Activated effector memory CD4-positive, alpha-beta T cell treated with Interleukin-2 at 50 U/mL for 16 hours (primary cell): ENCODE results near the gene BARX2.

Experiments used
- DNase-seq: peaks from one replicate; pipeline ENCODE4 v3.0.0-alpha.2; 2020

BARX2 gene

DNA sequence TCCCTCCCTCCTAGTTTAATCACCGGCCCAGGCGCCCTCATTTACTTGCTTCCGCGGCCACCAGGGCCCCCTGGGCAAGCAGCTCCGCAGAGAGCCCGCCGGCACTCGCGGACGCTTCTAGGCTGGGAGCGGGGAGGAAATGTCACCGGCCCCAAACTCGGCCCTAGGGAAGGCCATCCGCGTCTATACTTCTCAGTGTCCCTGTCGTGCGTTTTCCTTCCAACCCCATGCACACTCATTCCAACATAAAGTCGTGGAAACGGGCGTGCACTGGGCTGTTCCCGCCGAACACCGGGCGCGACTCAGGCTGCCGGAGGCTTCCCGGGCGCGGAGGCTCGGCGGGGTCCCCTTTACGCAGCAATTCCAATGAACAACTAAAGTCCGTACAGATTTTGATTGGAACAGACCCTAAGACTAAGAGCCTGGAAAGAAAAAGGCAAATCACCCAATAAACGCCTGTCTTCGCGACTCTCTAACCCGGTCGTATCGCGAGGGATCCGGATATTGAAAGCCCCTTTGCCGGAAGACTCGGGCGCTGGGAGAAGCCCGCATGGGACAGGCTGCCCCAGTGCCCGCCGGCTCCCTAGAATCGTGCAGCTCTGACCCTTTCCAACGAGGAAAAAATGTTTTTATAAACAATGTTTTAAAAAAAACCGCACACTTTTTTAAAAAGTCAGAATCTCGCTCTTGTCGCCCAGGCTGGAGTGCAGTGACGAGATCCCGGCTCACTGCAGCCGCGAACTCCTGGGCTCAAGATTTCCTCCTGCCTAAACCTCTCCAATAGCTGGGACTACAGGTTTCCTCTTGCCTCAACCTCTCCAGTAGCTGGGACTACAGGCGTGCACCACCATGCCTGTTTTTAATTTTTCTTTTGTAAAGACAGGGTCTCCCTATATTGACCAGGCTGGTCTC is 1.3 kb upstream of the BARX2 start:
- DNase-seq: no peak

DNA sequence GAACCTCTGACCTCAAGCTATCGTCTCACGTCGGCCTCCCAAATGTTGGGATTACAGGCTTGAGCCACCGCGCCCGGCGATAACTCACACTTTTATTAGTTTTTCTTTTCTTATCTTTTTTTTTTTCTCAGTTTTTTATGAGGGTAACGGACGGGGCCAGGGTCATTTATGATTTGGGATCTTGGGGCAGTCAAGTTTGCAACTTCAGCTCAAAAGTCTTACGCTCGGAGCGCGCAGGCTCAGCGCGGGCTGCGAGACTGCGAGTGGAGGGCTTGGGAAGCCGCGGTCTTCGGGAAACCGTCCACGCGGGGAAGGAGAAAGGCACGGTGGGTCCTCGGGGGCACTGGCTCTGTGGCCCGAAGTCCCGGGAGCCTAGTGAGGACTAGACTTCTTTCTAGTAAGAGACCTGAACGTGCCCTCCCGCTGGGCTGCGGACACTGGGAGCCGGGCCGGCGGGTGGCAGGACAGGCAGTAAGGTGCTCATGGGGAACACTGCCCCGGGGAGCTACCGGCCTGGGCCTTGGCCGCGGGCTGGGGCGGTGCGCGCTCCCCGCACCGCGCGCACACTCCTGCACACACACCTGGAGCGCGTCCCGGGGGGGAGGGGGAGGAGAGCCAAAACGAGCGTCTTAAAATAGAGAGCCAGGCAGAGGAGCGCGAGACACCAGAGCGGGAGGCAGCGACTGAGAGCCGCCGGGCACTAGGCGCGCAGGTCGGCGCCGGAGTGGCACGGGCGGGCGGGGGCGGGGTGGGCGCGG is 476 bp upstream of the BARX2 start:
- no peak for DNase-seq

DNA sequence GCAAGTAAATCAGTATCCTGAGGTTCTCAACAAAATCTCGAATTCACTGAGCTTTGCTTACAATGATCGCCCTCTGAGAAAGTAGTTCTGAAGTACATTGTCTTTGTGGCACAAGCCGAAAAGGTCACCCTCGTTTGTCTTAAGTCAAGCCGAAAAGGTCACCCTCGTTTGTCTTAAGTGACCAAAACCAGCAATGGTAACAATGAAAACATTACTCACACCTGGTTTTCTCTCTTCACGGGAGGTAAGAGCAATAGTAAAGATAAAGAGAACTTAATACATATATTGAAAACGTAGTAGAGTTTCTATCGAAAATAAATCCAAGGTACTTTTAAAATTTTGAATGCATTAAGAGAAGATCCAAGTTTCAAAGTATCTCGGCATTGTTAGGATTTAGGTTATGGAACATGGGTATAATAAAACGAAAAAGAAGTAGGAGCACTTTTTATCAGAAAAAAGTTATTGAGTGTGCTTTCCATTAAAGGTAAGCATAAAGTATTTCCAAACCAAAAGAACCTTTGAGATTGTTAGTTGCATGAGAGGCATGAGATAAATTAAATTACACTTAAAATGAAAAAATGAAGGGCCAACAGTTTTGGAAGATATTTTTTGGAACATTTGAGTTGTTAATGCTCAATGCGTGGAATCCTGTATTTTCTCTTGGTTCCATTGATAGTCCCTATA is 1.2 kb downstream of the BARX2 start:
- DNase-seq: no peak

- no peak for DNase-seq
These were observed 2.1 kb downstream of the BARX2 start for GRCh38 chr11:129377739-129378138.

DNA sequence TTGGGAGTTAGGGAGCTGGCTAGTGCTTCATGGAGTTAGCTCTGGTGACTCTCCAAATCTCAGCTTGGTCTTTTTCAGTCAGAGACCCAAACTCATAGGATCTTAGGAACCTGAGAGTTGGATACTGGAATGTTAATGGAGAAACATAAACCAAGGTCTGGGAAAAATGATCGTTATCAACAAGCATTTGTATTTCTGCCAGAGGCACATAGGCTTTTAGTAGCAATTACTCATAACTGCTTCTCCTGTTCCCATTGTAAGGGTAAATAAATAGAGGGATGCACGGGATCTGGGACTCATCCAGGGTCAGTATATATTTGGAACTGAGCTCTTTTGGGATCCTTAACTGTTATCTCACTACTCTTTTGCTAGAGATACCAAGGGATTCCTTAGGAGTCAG is 4.8 kb downstream of the BARX2 start:
- DNase-seq: no peak

DNA sequence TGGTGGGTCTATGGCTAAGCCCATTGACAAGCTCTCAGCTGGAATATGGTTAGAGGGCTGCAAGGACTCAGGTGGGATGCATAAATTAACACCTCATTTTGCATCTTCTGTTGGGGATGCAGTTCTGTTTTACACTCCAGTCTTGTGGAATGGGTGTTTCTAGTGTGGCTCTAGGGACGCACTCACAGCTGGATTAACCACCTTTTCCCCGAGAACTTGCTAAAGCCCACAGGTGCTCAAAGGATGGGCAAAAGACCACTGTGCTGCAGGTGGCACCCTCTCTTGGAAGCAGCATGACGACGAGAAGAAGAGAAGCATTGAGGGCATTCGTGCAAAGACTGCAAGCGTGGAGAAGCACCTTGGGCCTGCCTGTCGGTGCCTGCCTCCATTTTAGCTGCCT is 6.9 kb downstream of the BARX2 start:
- DNase-seq: no peak

GRCh38 chr11:129383060-129383459 is 7.4 kb downstream of the BARX2 start:
- no peak for DNase-seq

GRCh38 chr11:129383502-129383901 is 7.9 kb downstream of the BARX2 start:
- no peak for DNase-seq

GRCh38 chr11:129384415-129384814 is 8.8 kb downstream of the BARX2 start:
- DNase-seq: no peak

- DNase-seq: no peak
These were observed 10.2 kb downstream of the BARX2 start for GRCh38 chr11:129385801-129386200.

DNA sequence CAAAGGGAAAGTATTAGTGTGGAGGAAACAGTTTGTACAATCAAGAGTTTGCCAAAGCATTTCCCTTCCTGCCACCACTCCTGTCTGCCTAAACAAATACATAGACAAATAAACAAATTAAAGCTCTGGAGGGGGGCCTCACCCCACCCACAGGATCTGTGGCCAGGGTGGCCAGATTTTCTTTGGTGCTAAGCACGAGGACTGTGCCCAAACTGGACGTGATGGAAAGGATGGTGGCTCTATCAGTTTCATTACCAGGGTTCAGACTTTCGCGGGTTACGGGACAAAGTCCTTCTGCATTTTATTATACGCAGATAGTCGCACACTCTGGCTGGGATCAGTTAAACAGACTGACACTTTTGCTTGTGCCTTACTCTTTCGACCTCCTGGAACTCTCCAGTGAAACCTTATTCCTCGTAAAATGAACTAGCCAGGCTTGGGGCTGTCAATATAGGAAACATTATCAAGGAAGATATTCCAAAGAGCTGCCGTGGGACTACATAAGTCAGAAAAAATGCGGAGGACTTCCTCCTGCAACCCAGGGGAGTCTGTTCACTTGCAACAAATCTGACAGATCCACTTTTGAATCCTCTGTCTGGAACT is 11.2 kb downstream of the BARX2 start:
- no peak for DNase-seq

GRCh38 chr11:129387434-129387833 is 11.8 kb downstream of the BARX2 start:
- no peak for DNase-seq

GRCh38 chr11:129388824-129389223 is 13.2 kb downstream of the BARX2 start:
- DNase-seq: no peak

DNA sequence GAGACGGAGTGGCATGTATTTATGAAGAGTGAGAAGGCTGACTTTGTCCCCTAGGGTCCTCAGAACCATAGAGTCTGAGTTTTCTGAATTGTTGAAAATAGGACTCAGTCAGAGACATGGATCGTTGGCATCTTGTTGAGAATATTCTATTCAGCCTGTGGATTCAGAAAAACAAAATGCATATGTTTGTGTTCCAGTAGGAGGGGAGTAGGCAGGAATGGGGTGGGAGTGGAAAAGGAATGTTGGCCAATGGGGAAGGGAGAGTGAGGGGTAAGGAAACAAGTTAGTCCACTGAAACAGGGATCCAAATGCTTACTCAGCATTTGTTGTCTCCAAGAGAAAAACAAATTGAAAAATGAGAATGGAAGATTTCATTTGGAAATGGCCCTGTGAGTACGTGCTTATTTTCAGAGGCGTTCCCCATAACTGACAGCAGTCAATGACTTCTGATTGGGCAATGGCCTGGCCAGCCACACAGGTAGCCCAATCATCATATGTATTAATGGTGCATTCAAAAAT is 14.7 kb downstream of the BARX2 start:
- DNase-seq: no peak

- DNase-seq: no peak
These were observed 15.7 kb downstream of the BARX2 start for GRCh38 chr11:129391360-129391759.

DNA sequence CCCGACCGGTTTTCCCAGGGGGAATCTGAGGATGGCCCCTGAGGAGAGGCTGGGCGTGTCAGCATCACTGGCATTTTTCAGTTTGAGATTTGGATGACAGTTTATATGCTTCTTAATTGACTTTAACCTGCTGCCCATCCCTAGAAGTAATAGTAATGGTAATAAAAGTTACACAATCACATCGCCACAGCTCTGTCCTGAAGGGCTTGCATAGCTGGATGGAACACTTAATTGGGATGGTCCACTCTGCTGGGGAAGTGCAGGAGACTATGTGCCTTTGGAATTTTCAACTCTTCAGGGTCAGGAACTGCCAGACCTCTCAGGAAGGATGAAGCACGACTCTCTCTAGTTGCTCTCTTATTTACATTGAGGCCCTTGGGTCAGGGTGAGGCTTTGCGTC is 16.2 kb downstream of the BARX2 start:
- no peak for DNase-seq

DNA sequence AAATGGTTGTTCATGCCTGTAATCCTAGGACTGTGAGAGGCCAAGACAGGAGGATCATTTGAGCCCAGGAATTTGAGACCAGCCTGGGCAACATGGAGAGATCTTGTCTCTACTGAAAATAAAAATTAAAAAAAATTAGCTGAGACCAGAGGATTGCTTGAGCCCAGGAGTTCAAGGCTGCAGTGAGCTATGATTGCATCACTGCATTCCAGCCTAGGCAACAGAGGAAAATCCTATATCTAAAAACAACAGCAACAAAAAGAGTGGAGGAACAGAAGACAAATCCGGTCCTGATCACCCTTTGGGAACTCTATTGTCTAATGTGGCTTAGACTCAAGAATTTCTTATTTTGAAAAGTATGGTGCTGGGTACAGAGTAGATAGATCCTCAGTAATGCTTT is 17.3 kb downstream of the BARX2 start:
- no peak for DNase-seq

GRCh38 chr11:129394709-129395108 is 19.1 kb downstream of the BARX2 start:
- DNase-seq: no peak

GRCh38 chr11:129395432-129395831 is 19.8 kb downstream of the BARX2 start:
- no peak for DNase-seq

- no peak for DNase-seq
These were observed 20.2 kb downstream of the BARX2 start for GRCh38 chr11:129395883-129396282.

- no peak for DNase-seq
These were observed 20.8 kb downstream of the BARX2 start for GRCh38 chr11:129396454-129396853.

DNA sequence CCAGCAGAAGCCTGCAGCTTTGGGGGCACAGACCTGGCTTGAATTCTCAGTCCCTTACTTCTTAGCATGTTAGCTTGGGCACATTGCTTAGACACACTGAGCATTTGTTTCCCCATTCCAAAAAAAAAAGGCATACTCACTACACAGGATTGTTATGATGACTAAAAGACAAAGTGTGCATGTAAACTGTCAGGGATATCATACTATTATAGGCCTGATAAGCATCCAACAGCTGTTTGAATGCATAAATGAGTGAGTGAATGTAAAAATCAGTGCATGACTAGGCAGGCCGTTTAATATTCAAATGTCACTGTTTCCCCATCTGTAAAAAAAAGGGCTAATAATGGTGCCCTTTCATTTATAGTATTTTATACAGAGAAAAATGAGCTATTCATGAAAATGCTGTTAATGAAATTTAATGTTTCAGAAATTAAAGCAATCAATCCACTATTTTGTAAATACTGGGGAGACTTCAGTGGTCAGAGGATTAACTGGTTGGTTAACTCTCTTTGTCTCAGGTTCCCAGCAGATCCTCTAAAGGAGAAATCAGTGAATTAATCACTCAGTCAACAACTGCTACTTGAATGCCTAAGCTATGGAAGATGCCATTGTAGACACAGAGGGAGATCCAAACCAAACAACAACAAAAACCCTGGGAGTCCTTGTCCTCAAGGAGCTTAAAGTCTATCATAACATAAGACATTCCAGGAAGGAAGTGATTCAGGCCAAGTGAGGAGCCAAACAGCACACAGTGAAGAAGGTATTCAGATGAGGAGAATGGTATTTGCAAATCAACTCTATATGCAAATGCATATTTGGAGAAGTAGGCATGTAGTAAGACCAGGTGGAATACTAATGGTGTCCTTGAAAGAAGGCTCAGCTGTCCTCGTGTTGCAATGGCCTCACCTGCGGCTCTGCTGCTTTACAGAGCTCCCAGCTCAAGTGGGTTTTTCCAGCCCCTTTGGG is 26.8 kb downstream of the BARX2 start:
- no peak for DNase-seq
